Mammary epithelial cell (primary cell): ENCODE measurements around the gene PDRG1.

Experiments used
- CTCF ChIP-seq, 2 donors: IDR thresholded peaks in 1 of 2; conservative IDR thresholded peaks in 1 of 2; 2 replicates each; pipeline ENCODE4 v1.5.1; 2011 to 2012; ENCODE audit warnings: inconsistent platforms in 2 of 2, low read length in 2 of 2, mild to moderate bottlenecking in 2 of 2, control low read depth in 1 of 2, low read depth in 1 of 2; ENCODE audit not compliant: insufficient read depth in 1 of 2; ENCODE audit errors: extremely low read depth in 1 of 2
- EZH2 ChIP-seq: IDR thresholded peaks from 2 replicates; pipeline ENCODE4 v1.6.1; 2012; ENCODE audit warnings: low read length, inconsistent platforms, borderline replicate concordance

DNA sequence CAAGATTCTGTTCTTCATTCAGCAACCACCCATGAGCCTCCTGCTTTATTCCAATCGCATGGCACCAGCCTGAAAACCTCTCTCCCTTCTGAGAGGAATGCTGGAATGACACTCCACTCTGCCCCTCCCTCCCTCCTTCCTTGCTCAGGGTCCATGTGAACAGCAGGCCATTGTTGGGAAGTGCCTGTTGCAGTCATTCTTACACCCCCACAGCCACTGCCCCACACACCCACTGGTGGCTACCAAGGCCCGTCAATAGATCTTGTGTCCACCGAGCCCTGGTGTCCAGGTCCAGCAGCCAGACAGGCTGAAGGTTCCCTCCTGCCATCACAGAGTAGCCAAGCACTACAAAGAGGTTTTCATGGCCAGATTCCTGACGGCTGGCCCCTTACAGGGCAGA, 6.5 kb downstream of the PDRG1 start:
- no peak for TF ChIP-seq EZH2
- TF ChIP-seq CTCF (conservative IDR thresholded peaks at IDR 0.05 in 1 of 2, IDR thresholded peaks at IDR 0.05 in 1 of 2; ENCODE audit: extremely low read depth in 1 of 2, insufficient read depth in 1 of 2, low read depth in 1 of 2, low read length in 2 of 2), result no peak
